Measurements from ENCODE around the gene VPS52. TPM values are rescaled to one million over a fixed set of nuclear protein-coding genes. Genes with fewer than 3 reads are reported as not detected.

Gene VPS52
- total RNA-seq, 1 experiment from 2014 or later: 47.1 TPM

GRCh38 chr6:33297406-33297955 is 25.8 kb upstream of the VPS52 start:
- H3K18ac ChIP-seq (ENCODE audit: insufficient read length, low read depth, low read length): peak overlapping the region; percentile 78
- H3K14ac ChIP-seq (ENCODE audit: insufficient read depth, low read length): peak overlapping the region; percentile 75; the same call in 1 of the 2 replicates
- no peaks in the 10 kb centered on the region for H4K20me1 ChIP-seq (ENCODE audit: control insufficient read depth, insufficient read depth, insufficient read length)
- H3K9ac ChIP-seq (ENCODE audit: extremely low read depth, insufficient read length, low read length): peak overlapping the region; percentile 34
- H2BK12ac ChIP-seq (ENCODE audit: insufficient read length, low read depth, low read length): no peak overlapping the region
- H2BK20ac ChIP-seq (ENCODE audit: low read depth, low read length, poor library complexity, severe bottlenecking): no peak overlapping the region
- H3K79me1 ChIP-seq (ENCODE audit: insufficient read depth, low read depth, low read length, poor library complexity, severe bottlenecking): no peaks in the 10 kb centered on the region
- H3K9me3 ChIP-seq (ENCODE audit: control insufficient read depth, low read depth, low read length): no peaks in the 10 kb centered on the region
- TF ChIP-seq CTCF (conservative IDR thresholded peaks at IDR 0.05): no peak
- peaks cover 3% of the 10 kb centered on the region; the same call in 1 of the 2 replicates for H3K79me2 ChIP-seq (ENCODE audit: insufficient read depth, low read length)
- Mint-ChIP-seq H3K36me3 (ENCODE audit: insufficient read depth in 1 of 3, low read depth in 3 of 3) (peaks cover 14 to 34% (median 32%) of the 10 kb centered on the region in 3 experiments), H3K4me1 (peaks cover 12 to 20% of the 10 kb centered on the region in 2 experiments), H3K9me3 (no peaks in the 10 kb centered on the region), H3K27ac (peak overlapping the region; percentile 86 to 99 (median 96); a peak in 6 of 7 replicates), H3K4me3 (peak overlapping the region; percentile 98 to 100), H3K27me3 (ENCODE audit: low read depth) (no peaks in the 10 kb centered on the region)
- no peak overlapping the region for H3T11ph ChIP-seq (ENCODE audit: low read length)
- no peak overlapping the region for H2BK5ac ChIP-seq (ENCODE audit: insufficient read length, low read length)
- peak; percentile 88 for DNase-seq
- H3K23ac ChIP-seq (ENCODE audit: insufficient read length, low read depth, low read length): no peak overlapping the region
- no peak overlapping the region for H2BK120ac ChIP-seq (ENCODE audit: low read depth, low read length, poor library complexity, severe bottlenecking)
- H4K8ac ChIP-seq (replicated peaks; ENCODE audit: insufficient read length, low read depth, low read length): no peak overlapping the region
- no peaks in the 10 kb centered on the region for H3K27me3 ChIP-seq (ENCODE audit: insufficient read depth, low read length)
- H3K56ac ChIP-seq (ENCODE audit: insufficient read length, low read depth, low read length): no peak overlapping the region
- no peak overlapping the region for H2AK5ac ChIP-seq (ENCODE audit: insufficient read length, low read length)
- H2AFZ ChIP-seq (ENCODE audit: low read length): peak overlapping the region; percentile 85
- H3K27ac ChIP-seq (ENCODE audit: insufficient read length, low read depth, low read length): no peak overlapping the region
- WGBS (ENCODE audit: extremely low coverage, insufficient read length, low lambda C conversion rate): no CpG with 5 or more reads among the region's 16 CpGs
- H4K5ac ChIP-seq (ENCODE audit: insufficient read length, low read depth, low read length): no peak overlapping the region
- peaks cover 22% of the 10 kb centered on the region for H3K23me2 ChIP-seq (ENCODE audit: insufficient read length, low read depth, low read length, poor library complexity, severe bottlenecking)
- H3K4me2 ChIP-seq (ENCODE audit: insufficient read depth, insufficient read length, low read length): peak overlapping the region; percentile 90
- no peak overlapping the region for H2BK15ac ChIP-seq (ENCODE audit: low read depth, low read length)
- no peaks in the 10 kb centered on the region for H3K4me1 ChIP-seq (ENCODE audit: insufficient read depth, low read length)
- H4K91ac ChIP-seq (ENCODE audit: insufficient read length, low read depth, low read length): no peak overlapping the region
- no peak overlapping the region for H3K4ac ChIP-seq (ENCODE audit: low read depth, low read length)
